ENCODE measurements around the gene EPHA2.
"Not testable (repeated sequence)": the region's sequence is repeated elsewhere in the genome, so short reads cannot be mapped to it uniquely, and the experiment has no call there.

EPHA2 gene

DNA sequence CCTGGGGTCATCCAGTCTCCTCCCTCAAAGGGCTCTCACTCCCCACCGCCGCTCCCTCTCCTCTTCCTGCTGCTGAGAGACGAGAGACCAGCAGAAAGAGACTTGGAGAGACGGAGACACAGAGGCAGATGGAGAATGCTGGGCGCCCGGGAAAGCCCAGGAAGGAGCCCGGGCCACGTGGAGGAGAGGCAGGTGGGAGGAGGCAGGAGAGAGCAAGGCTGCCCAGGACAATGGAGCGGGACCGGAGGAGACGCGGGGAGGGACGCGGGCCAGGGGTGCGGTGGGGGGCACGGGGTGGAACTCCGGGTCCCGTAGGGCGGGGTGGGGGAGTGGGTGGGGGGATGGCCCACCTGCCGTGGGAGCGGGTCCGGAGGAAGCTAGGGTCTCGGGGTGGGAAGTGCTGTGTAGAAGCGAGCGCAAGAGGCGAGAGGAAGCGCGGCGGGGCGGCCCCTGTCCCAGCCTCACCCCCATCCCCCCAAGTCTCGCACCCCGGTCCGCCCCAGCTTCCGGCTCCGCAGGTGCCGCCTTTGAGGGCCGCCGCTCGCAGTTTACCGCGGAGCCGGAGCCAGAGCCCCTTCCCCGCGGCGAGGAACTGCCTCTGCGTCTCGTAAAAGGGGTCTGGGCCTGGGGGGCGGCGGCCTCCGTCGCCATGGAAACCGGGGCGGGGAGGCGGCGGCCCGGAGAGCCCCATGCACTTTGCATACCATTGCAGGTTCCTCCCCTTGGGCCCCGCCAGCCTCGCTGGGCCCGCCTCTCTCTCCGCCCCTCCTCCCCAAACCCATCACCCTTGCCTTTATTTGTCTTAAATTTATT is 11.7 kb upstream of the EPHA2 start:
- DNase-seq (ENCODE audit: low read depth in 2 of 2) = peak in 1 of 2 donors; percentile 28

DNA sequence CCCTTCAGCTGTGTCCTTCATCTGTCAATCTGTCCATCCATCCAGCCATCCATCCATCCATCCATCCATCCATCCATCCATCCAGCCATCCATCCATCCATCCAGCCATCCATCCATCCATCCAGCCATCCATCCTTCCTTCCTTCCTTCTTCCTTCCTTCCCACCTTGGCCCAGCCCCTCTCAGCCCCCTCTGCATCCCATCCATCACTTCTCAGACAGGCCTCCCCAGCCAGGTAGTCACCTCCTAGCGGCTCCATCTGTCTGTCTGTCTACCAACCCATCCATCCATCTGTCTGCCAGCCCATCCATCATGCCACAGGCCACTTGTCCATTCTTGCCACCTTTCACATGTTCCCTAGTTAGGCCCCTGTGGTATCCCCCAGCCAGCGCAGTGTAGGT is 10.2 kb upstream of the EPHA2 start:
- DNase-seq (ENCODE audit: low read depth in 2 of 2) = no peak

DNA sequence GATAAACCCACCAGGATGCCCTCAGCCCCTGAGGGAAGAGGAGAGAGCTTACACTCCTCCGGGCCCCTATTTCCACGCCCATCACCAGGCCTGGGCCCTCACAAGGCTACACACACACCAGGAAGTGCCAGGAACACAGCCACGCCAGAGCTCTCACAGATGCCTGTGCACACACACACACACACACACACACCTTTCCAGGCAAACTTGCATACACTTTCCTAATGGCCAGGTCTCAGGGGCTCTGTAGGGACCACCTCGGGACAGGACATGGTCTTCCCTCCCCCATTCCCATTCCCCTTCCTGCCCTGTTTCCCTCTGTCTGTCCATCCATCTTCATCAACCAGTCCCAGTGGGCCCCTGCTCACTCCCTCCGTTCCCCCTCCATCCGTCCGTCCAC is 9.7 kb upstream of the EPHA2 start:
- DNase-seq (ENCODE audit: low read depth in 2 of 2) = no peak

DNA sequence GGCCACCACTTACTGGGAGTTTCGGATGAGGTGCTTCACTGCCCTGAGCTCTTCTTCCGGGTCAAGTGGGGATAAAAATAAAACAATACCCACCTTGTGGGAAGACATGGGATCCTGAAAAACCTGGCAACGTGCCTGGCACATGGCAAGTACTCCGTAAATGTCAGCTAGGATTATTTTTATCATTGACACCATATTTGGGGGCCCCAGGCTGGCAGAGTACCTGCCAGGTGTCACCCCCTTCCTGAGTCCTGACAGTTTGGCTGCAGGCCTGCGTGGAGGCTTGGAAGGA is 9.2 kb upstream of the EPHA2 start:
- DNase-seq (ENCODE audit: low read depth in 2 of 2) = no peak

DNA sequence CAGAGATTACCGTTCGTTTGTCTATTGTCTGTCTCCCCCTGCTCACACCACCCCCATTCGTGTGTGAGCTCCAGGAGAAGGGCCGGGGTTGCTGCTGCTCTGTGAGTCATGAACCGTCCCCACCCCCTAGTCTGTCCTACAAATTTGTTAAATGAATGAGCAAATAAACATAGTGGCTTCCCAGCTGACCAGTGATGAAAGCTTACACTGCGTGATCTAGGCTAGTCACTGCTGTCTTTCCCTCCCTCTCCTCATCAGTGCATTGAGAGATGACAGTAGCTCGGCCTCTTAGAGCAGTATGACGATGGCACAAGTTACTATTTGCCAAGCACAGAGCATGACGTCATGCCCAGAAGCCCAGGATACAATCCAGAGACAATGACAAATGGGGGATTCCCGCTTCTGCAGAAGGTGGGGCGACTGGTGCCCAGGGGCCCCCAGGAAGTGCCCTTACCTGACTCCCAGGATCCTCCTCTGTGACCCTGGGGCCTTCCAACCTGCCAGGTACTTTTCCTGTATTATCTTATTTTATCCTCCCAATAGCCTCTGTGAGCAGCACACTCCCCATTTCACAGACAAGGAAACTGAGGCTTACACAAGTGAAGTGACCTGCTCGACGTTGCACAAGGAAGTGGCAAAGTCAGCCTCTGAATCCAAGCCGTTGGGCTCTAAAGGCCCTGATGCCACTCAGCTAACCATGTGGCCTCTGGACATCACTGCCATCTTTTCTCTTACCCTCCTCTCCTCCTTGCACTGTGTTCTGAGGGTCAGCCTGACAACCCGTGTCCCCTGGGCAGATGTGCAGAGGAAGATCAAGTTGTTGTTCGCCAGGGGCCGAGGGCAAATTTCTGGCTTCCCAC is 8.6 kb upstream of the EPHA2 start:
- no peak for DNase-seq (ENCODE audit: low read depth in 2 of 2)

DNA sequence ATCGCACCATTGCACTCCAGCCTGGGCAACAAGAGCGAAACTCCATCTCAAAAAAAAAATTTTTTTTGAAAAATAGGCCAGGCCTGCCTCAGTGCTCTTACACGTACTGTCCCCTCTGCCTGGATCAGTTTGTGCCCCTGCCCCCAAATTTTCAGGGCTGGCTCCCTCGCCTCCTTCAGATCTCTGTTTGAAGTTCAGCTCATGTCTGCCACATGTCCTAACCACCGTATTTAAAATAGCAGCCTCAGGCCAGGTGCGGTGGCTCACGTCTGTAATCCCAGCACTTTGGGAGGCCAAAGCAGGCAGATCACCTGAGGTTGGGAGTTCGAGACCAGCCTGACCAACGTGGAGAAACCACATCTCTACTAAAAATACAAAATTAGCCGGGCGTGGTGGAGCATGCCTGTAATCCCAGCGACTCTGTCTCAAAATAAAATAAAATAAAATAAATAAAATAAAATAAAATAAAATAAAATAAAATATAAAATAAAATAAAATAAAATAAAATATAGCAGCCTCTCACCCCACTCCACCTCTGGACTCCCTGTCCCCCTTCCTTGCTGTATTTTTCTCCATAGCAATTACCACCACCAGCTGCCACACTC is 7.8 kb upstream of the EPHA2 start:
- not testable (repeated sequence) for DNase-seq (ENCODE audit: low read depth in 2 of 2)

DNA sequence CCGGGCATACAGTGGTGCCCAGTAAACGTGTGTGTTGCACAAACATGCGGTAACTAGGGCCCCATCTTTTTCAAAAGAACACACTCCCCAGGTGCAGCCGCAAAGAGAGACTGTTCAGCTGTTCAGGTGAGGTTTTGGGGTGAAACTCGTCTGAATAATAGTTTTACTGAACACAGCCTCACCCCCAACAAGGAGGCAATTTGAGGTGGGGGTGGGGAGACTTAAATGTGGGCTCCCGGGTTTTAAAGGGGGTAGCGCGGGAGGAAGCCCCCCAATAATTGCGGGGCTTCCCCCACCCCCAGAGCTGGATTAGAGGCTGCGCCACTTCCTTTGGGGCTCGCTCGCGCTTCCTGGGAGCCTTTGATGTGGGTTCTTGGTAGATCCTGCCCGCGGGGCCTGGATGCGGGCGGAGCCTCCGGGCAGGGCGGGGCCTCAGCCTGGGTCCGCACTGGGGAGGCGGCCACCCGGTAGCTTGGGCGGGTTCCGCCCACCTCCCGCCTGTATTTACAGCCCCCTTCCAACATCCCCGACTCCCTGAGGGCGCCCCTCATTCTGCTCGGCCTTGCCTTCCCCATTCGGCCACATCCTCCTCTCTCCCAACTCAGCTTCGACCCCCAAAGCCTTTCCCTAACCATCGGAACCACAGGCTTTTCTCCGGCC is 6.4 kb upstream of the EPHA2 start:
- DNase-seq (ENCODE audit: low read depth in 2 of 2) = peak; percentile 27 to 37

DNA sequence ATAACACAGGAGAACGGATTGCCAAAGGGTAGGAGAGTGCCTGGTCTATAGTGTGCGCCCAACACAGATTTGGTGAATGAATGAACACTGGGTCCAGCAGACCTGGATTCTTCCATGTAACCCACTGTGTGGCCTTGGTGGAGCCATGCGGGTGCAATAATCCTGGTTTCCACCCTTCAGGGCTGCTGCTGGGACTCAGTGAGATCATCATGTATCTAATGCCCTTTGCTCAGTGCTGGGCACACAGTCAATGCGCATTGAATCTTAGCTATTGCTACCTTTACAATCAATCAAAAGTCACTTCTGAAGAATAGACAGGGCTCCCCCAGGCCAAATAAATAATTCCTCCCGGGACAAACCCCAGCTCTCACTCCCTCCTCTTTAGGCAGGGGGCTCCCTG is 5.8 kb upstream of the EPHA2 start:
- DNase-seq (ENCODE audit: low read depth in 2 of 2) = no peak

DNA sequence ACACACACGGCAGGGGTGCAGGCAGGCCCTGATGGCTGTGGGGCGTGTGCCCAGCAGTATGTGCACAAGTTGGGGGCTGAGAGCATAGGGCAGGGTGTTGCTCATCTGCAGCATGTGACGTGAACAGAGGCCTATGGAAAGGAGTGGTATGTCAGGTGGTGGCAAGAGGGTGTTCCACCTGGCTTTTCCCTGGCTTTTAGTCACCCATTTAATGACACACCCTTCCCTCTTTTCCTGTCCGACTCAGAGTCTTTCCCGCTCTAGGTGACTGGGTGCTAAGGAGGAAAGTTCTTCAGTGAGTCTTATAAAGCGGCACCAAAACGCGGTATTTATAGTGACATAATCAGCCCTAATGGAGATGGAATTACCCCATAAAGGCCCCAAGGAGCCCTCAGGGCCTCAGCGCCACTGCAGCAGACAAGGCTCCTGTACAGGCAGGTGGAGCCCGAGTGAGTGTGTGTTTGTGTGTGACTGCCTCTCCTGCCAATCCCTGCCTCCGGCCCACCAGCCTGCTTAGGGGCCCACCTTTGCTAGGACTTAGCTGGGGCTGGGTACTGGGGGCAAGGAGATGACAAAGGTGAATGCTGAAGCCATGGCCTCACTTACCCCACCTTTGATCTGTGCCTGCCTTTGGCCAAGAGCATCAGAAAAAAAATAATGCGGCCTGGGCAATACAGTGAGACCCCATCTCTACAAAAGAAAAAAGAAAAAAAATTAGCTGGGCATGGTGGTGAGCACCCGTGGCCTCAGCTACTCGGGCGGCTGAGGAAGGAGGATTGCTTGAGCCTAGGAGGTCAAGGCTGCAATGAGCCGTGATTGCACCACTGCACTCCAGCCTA is 3.3 kb upstream of the EPHA2 start:
- no peak for DNase-seq (ENCODE audit: low read depth in 2 of 2)

DNA sequence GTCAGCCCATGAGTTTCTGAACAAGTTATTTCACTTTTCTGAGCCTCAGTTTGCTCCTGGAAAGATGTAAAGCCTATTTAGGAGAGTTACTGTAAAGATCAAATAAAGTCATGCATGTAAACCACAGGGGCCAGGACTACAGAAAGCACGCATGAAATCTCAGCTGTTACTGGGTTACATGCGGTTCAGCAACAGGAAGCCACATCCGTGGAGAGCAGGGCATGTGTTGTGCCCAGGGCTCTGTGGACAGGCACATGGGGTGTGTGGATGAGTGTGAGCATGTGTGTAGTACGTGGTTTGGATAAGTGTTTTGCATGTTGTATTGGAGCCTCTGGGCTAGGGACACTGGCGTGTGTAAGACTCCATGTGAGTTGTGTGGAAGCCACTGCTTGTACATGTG is 2.2 kb upstream of the EPHA2 start:
- no peak for DNase-seq (ENCODE audit: low read depth in 2 of 2)

DNA sequence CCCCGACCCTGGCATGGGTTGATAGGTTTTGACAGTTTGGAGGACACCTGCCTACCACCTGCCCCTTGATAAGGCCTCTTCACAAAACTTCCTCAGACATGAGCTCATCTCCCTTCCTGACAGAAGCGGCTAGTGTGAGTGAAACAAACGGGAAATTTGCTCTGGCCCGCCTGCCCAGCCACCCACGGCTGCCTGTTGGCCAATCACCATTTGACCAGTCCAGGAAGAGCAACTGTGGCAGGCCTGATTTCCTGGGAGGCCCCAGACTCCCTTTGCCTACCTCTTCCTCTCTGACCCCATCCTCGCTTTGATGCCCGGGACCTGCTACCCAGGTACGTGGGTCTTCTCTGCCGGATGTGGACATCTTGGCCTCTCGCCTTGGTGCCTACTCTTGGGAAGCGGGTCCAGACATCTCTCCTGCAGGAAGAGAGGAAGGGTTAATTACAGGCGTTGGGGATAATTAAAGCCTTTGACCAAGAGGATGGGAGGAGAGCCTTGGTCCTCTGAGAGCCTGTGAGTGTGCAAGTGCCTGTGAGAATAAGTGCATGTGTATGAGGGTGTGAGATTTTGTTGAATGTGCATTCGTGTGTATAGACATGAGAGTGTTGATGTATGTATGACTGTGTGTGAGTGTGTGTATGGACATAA is 1.1 kb upstream of the EPHA2 start:
- no peak for DNase-seq (ENCODE audit: low read depth in 2 of 2)

DNA sequence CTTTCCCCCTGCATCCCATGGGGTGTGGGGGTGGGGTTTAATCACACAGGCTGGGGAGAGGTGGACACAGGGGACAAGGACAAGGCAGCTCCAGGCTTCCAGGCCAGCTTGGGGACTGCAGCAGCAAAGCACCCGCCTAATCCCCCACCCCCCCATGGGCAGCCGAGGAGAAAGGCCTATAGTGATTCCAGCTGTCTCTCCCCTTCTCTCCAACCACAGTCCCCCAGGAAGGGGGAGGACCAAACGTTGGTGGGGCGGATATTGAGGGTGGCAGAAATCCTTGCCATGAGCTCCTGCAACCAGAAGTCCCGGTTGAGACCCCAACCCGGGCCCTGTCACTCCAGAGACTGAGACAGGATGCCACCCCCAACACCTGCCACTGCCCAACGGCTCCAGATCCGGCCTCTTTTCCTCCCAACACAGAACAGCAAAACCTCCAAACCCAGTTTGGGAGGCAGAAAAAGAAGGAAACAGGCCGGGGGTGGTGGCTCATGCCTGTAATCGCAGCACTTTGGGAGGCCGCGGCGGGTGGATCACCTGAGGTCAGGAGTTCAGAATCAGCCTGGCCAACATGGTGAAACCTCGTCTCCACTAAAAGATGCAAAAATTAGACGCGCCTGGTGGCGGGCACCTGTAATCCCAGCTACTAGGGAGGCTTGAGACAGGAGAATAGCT is 1.7 kb downstream of the EPHA2 start:
- no peak for DNase-seq (ENCODE audit: low read depth in 2 of 2)

DNA sequence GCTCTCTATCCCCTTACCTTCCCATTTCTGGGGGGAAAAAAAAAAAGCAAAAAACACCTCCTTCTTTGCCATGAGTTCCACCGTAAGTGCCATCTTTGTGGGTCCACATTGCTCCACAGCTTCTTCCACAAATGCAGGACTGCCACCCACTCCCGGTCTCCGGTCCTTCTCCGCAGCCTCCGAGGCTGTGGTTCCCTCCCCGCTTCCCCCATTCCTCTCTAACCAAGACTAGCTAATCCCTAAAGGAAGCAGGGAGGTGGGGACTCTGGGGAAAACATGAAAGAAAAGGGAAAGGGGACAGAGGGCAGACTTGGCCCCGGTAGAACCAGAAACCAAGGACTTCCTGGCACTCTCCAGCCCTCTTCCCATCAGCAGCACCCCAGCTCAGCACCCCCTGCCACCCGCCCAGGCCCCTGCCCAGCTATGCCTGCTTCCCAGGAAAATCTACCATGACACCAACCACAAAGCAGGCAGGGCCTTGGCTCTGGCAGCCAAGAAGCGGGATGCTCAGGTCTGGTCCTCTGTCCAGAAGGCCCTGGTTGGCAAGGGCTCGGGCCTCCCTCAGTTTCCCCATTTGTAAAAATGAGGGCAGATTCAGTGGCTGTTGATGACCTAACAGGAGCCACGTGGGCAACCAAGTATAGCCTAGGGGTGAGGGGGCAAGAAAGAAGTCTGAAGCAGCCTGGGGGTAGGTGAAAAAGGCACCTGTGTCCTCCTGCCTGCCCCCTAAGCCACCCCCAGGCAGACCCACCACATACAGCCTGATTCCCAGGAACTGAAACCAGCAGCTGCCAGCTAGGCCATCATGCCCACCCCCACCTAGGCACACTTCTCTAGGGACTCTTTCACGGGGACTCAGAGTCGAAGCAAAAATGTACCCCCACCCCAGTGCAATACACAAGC is 2.5 kb downstream of the EPHA2 start:
- no peak for DNase-seq (ENCODE audit: low read depth in 2 of 2)

DNA sequence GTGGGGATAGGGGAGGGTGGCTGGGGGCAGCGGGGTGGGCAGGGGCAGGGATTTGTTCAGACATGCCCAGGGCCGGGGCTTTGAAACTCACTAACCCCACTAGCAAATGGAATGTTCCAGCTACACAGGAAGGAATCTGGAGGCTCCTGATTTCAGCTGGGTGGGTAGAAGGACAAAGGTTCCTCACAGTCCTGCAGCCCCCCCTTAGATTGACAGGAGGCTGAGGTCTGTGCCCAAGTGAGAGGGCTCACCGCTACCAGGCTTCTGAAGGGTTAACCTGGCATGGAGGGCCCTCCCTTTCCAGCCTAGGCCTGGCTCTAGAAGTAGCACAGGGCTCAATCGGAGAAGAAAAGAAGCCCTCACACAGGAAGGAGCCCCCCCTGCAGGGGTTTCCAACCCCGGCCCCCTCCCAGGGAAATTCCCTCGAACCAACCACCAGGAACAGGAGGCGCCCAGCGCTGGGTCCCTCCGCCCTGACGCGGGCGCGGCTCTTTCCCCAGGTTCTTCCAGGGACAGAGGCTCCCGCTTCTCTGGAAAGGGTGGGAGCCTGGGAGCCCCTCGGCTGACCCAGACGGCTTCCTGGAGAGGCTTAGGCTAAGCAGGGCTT is 3.3 kb downstream of the EPHA2 start:
- no peak for DNase-seq (ENCODE audit: low read depth in 2 of 2)

DNA sequence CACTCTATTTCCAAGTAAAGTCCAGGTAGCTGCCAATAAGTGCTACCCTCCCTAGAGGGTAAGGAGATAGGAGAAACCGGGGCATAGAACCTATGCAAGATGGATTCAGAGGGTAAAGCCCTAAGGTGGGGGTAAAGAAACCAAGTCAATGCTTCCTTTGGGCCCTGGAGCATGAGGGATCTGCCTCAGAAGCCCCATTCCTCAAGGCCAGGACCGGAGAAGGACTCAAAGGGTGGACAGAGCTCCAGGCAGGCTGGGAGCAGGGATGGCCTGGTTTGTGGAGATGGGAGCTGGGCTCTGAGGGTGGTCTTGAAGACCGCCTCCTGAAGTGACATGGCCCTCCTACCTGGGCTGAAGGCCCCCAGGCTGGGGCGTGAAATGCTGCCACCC is 3.9 kb downstream of the EPHA2 start:
- DNase-seq (ENCODE audit: low read depth in 2 of 2) = no peak

DNA sequence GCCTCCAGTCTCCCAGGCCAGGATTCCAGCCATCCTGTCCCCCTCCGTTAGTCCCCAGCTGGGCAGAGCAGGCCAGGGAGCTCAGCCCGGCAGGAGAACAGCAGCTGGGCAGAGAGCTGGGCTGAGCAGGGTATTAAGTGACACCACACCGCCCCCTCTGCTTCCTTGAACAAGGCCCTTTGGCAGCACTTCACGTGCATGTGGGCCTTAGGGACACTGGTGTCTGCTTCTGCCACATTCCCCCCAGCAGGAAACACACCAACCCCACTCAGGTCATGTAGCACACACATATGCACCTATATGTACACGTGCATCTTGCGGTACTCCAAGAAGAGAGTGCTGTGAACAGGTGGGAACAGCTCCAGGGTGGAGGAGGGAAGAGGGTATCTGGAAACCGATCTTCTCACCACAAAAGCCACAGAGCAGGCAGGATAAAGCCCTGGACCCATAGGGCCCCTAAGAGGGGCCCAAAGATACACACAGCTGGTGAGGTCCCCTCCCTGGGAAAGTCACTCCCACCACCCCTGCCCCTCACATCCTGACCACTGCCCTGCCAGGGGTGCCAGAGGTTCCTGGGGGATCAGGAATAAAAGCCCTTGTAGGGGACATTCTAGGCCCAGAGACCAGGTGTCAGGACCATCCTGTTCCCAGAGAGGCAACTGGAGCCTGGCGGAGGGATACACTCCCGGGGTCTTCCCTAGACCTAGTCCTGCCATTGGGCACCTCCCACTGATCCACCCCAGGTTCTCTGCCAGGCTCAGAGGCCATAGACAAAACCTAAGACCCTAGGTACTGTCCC is 4.5 kb downstream of the EPHA2 start:
- DNase-seq (ENCODE audit: low read depth in 2 of 2) = no peak

DNA sequence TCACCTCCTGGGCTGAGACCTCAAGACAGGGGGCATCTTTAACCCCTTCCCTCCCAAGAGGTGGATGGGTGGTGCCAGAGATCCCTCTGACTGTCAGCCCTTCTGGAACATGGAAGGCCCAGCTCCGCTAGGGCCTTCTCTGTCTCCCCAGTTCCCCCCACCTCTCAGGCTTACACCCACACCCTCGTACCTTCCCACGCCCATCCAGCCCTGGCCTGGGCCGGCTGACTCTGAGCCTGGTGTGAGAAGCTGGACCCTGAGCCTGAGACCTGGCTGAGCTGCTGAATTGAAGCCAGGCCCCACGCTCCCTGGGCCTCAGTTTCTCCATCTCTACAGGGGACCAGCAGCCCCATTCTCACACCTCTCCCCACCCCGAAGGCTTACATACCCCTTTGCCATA is 5.4 kb downstream of the EPHA2 start:
- no peak for DNase-seq (ENCODE audit: low read depth in 2 of 2)
